ENCODE data around the gene TACC2. TPM values are rescaled to one million over a fixed set of nuclear protein-coding genes. Genes with fewer than 3 reads are reported as not detected.

Gene TACC2
- total and polyA plus RNA-seq, 2 donors (not counting 3 experiments of a cell fraction or from before 2014, with no cell fraction given): 14.4 to 46.2 TPM

GRCh38 chr10:122057841-122058413 lies 69.0 kb downstream of the TACC2 start:
- Histone ChIP-seq H3K9me3 (replicated peaks; ENCODE audit: control insufficient read depth, insufficient read depth, low read length) (no peaks in the 10 kb centered on the region), H3K4me1 (ENCODE audit: control insufficient read depth, extremely low read depth, insufficient read depth, low read length) (peaks cover 14% of the 10 kb centered on the region), H3K4me2 (ENCODE audit: insufficient read depth, low read length) (no peak overlapping the region), H3K27me3 (ENCODE audit: control insufficient read depth in 2 of 2, insufficient read depth in 2 of 2, low read length in 2 of 2) (no peaks in the 10 kb centered on the region), H3K27ac (ENCODE audit: insufficient read depth, low read depth, low read length) (no peak overlapping the region), H3K4me3 (replicated peaks in 1 of 3; ENCODE audit: insufficient read depth in 1 of 3, low read depth in 1 of 3, low read length in 3 of 3) (no peak overlapping the region), H2AFZ (ENCODE audit: low read depth, low read length) (no peak overlapping the region), H3K36me3 (ENCODE audit: control insufficient read depth in 2 of 2, extremely low read depth in 1 of 2, insufficient read depth in 2 of 2, low read length in 2 of 2) (no peaks in the 10 kb centered on the region), H3K79me2 (ENCODE audit: control insufficient read depth, insufficient read depth, low read length) (no peaks in the 10 kb centered on the region), H3K9ac (replicated peaks; ENCODE audit: extremely low read depth, insufficient read depth, low read length) (no peak overlapping the region), H4K20me1 (replicated peaks; ENCODE audit: control insufficient read depth, extremely low read depth, insufficient read depth, low read length) (no peaks in the 10 kb centered on the region), H3K9me1 (replicated peaks; ENCODE audit: control insufficient read depth, extremely low read depth, insufficient read depth, low read length) (no peaks in the 10 kb centered on the region)
- dilution Hi-C loops (cut with MboI; ENCODE audit: extremely low pct_ligation_motif_present, low sequenced_read_pairs): no loop called here
- intact Hi-C loops (cut with micrococcal nuclease): no loop called here
- FAIRE-seq (no peak), DNase-seq (ENCODE audit: low read depth, low spot score) (no peak)
- POLR2A ChIA-PET: no interaction called here
- TF ChIP-seq CTCF (IDR thresholded peaks at IDR 0.05; ENCODE audit: extremely low read depth in 1 of 2, insufficient read depth in 1 of 2, low read depth in 1 of 2, low read length in 2 of 2) (no peak), MAX (IDR thresholded peaks at IDR 0.05; ENCODE audit: insufficient read depth, insufficient read length) (no peak), JUN (IDR thresholded peaks at IDR 0.05; ENCODE audit: borderline replicate concordance, insufficient read depth, insufficient read length, low read depth) (no peak), POLR2A (IDR thresholded peaks at IDR 0.05; ENCODE audit: low read depth, low read length) (no peak), FOS (IDR thresholded peaks at IDR 0.05; ENCODE audit: borderline replicate concordance, insufficient read depth, low read length) (no peak), POLR2AphosphoS5 (IDR thresholded peaks at IDR 0.05; ENCODE audit: insufficient read depth, low read depth, low read length) (no peak), GATA2 (IDR thresholded peaks at IDR 0.05; ENCODE audit: insufficient read depth, insufficient read length, low read depth, low read length) (no peak), EZH2 (IDR thresholded peaks at IDR 0.05; ENCODE audit: borderline replicate concordance, low read depth, low read length, severe bottlenecking) (no peak), MYC (IDR thresholded peaks at IDR 0.05; ENCODE audit: low read depth, low read length) (no peak)
- BruUV-seq (replicated peaks): no TSS peak
- CTCF ChIA-PET: interaction anchor here (1.0 to 1.5 kb wide), 2 partner anchors 12 to 83 kb away, joined by 3 read pairs; no protein-coding TSS in a partner anchor
